ENCODE results near the gene TOP1.

Gene TOP1

GRCh38 chr20:41032271-41032670 lies 3.6 kb downstream of the TOP1 start:
- H3K4me3 ChIP-seq (ENCODE audit: low read length): no peak overlapping the region
- no peak overlapping the region for H3K27ac ChIP-seq (ENCODE audit: low read length)
- WGBS (ENCODE audit: insufficient coverage, insufficient read length): no CpG with 5 or more reads among the region's 3 CpGs
- peaks cover 2% of the 10 kb centered on the region; the same call in 1 of the 2 replicates for H3K27me3 ChIP-seq (ENCODE audit: control insufficient read depth, insufficient read depth, low read length)
- no peaks in the 10 kb centered on the region for H3K4me1 ChIP-seq (ENCODE audit: control insufficient read depth, insufficient read depth, low read length)
- DNase-seq (ENCODE audit: low read depth, low spot score): no peak
- no peaks in the 10 kb centered on the region for H3K9me3 ChIP-seq (ENCODE audit: control insufficient read depth, insufficient read depth, low read length)
- H3K36me3 ChIP-seq (ENCODE audit: control insufficient read depth, insufficient read depth, low read length): no peaks in the 10 kb centered on the region

GRCh38 chr20:41034239-41034638 lies 5.6 kb downstream of the TOP1 start:
- H3K27ac ChIP-seq (ENCODE audit: low read length): no peak overlapping the region

GRCh38 chr20:41035207-41035606 lies 6.6 kb downstream of the TOP1 start:
- no peak for DNase-seq (ENCODE audit: low read depth, low spot score)
- peaks cover 2% of the 10 kb centered on the region; the same call in 1 of the 2 replicates for H3K27me3 ChIP-seq (ENCODE audit: control insufficient read depth, insufficient read depth, low read length)
- H3K36me3 ChIP-seq (ENCODE audit: control insufficient read depth, insufficient read depth, low read length): no peaks in the 10 kb centered on the region
- H3K27ac ChIP-seq (ENCODE audit: low read length): no peak overlapping the region
- H3K4me1 ChIP-seq (ENCODE audit: control insufficient read depth, insufficient read depth, low read length): no peaks in the 10 kb centered on the region
- no peaks in the 10 kb centered on the region for H3K9me3 ChIP-seq (ENCODE audit: control insufficient read depth, insufficient read depth, low read length)
- no CpG with 5 or more reads among the region's 3 CpGs for WGBS (ENCODE audit: insufficient coverage, insufficient read length)
- no peak overlapping the region for H3K4me3 ChIP-seq (ENCODE audit: low read length)

More at GRCh38 chr20:41034239-41034638, 5.6 kb downstream of the TOP1 start:
- H3K4me1 ChIP-seq (ENCODE audit: control insufficient read depth, insufficient read depth, low read length): no peaks in the 10 kb centered on the region
- H3K36me3 ChIP-seq (ENCODE audit: control insufficient read depth, insufficient read depth, low read length): no peaks in the 10 kb centered on the region
- no peak overlapping the region for H3K4me3 ChIP-seq (ENCODE audit: low read length)
- H3K9me3 ChIP-seq (ENCODE audit: control insufficient read depth, insufficient read depth, low read length): no peaks in the 10 kb centered on the region
- peaks cover 2% of the 10 kb centered on the region; the same call in 1 of the 2 replicates for H3K27me3 ChIP-seq (ENCODE audit: control insufficient read depth, insufficient read depth, low read length)
- 100% methylated on average over 2 of the region's 3 CpGs for WGBS (ENCODE audit: insufficient coverage, insufficient read length)
- DNase-seq (ENCODE audit: low read depth, low spot score): no peak

- Histone ChIP-seq H3K4me3 (ENCODE audit: low read length) (no peak overlapping the region), H3K9me3 (ENCODE audit: control insufficient read depth, insufficient read depth, low read length) (no peaks in the 10 kb centered on the region), H3K36me3 (ENCODE audit: control insufficient read depth, insufficient read depth, low read length) (no peaks in the 10 kb centered on the region), H3K27ac (ENCODE audit: low read length) (no peak overlapping the region), H3K27me3 (ENCODE audit: control insufficient read depth, insufficient read depth, low read length) (peaks cover 2% of the 10 kb centered on the region; the same call in 1 of the 2 replicates), H3K4me1 (ENCODE audit: control insufficient read depth, insufficient read depth, low read length) (no peaks in the 10 kb centered on the region)
- WGBS (ENCODE audit: insufficient coverage, insufficient read length): no CpG with 5 or more reads among the region's 2 CpGs
- DNase-seq (ENCODE audit: low read depth, low spot score): no peak
Measured at GRCh38 chr20:41037179-41037578, 8.6 kb downstream of the TOP1 start.

- H3K9me3 ChIP-seq (ENCODE audit: control insufficient read depth, insufficient read depth, low read length): no peaks in the 10 kb centered on the region
- peaks cover 2% of the 10 kb centered on the region; the same call in 1 of the 2 replicates for H3K27me3 ChIP-seq (ENCODE audit: control insufficient read depth, insufficient read depth, low read length)
- WGBS (ENCODE audit: insufficient coverage, insufficient read length): no CpG with 5 or more reads among the region's 4 CpGs
- H3K27ac ChIP-seq (ENCODE audit: low read length): no peak overlapping the region
- H3K4me3 ChIP-seq (ENCODE audit: low read length): no peak overlapping the region
- no peaks in the 10 kb centered on the region for H3K4me1 ChIP-seq (ENCODE audit: control insufficient read depth, insufficient read depth, low read length)
- no peaks in the 10 kb centered on the region for H3K36me3 ChIP-seq (ENCODE audit: control insufficient read depth, insufficient read depth, low read length)
- no peak for DNase-seq (ENCODE audit: low read depth, low spot score)
Measured at GRCh38 chr20:41038149-41038877, 9.7 kb downstream of the TOP1 start.

- DNase-seq (ENCODE audit: low read depth, low spot score): no peak
- H3K4me1 ChIP-seq (ENCODE audit: control insufficient read depth, insufficient read depth, low read length): no peaks in the 10 kb centered on the region
- peaks cover 2% of the 10 kb centered on the region; the same call in 1 of the 2 replicates for H3K27me3 ChIP-seq (ENCODE audit: control insufficient read depth, insufficient read depth, low read length)
- no peaks in the 10 kb centered on the region for H3K36me3 ChIP-seq (ENCODE audit: control insufficient read depth, insufficient read depth, low read length)
- no peaks in the 10 kb centered on the region for H3K9me3 ChIP-seq (ENCODE audit: control insufficient read depth, insufficient read depth, low read length)
- H3K4me3 ChIP-seq (ENCODE audit: low read length): no peak overlapping the region
- H3K27ac ChIP-seq (ENCODE audit: low read length): no peak overlapping the region
- WGBS (ENCODE audit: insufficient coverage, insufficient read length): no CpG with 5 or more reads among the region's 7 CpGs
Measured at GRCh38 chr20:41038878-41039404, 10.3 kb downstream of the TOP1 start.

GRCh38 chr20:41040855-41041254 lies 12.2 kb downstream of the TOP1 start:
- no peaks in the 10 kb centered on the region for H3K9me3 ChIP-seq (ENCODE audit: control insufficient read depth, insufficient read depth, low read length)

GRCh38 chr20:41041693-41042092 lies 13.1 kb downstream of the TOP1 start:
- H3K36me3 ChIP-seq (ENCODE audit: control insufficient read depth, insufficient read depth, low read length): no peaks in the 10 kb centered on the region

More at GRCh38 chr20:41040855-41041254, 12.2 kb downstream of the TOP1 start:
- Histone ChIP-seq H3K27me3 (ENCODE audit: control insufficient read depth, insufficient read depth, low read length) (no peaks in the 10 kb centered on the region), H3K4me3 (ENCODE audit: low read length) (no peak overlapping the region), H3K36me3 (ENCODE audit: control insufficient read depth, insufficient read depth, low read length) (no peaks in the 10 kb centered on the region), H3K4me1 (ENCODE audit: control insufficient read depth, insufficient read depth, low read length) (no peaks in the 10 kb centered on the region), H3K27ac (ENCODE audit: low read length) (no peak overlapping the region)
- DNase-seq (ENCODE audit: low read depth, low spot score): no peak
- WGBS (ENCODE audit: insufficient coverage, insufficient read length): no CpG with 5 or more reads among the region's 1 CpG

GRCh38 chr20:41044409-41045062 lies 15.9 kb downstream of the TOP1 start:
- no peaks in the 10 kb centered on the region for H3K27me3 ChIP-seq (ENCODE audit: control insufficient read depth, insufficient read depth, low read length)
- WGBS (ENCODE audit: insufficient coverage, insufficient read length): no CpG with 5 or more reads among the region's 9 CpGs
- no peaks in the 10 kb centered on the region for H3K9me3 ChIP-seq (ENCODE audit: control insufficient read depth, insufficient read depth, low read length)
- H3K4me1 ChIP-seq (ENCODE audit: control insufficient read depth, insufficient read depth, low read length): peaks cover 2% of the 10 kb centered on the region; the same call in 1 of the 2 replicates
- no peak for DNase-seq (ENCODE audit: low read depth, low spot score)
- no peak overlapping the region for H3K4me3 ChIP-seq (ENCODE audit: low read length)
- no peak overlapping the region for H3K27ac ChIP-seq (ENCODE audit: low read length)
- no peaks in the 10 kb centered on the region for H3K36me3 ChIP-seq (ENCODE audit: control insufficient read depth, insufficient read depth, low read length)

More at GRCh38 chr20:41041693-41042092, 13.1 kb downstream of the TOP1 start:
- Histone ChIP-seq H3K4me3 (ENCODE audit: low read length) (no peak overlapping the region), H3K9me3 (ENCODE audit: control insufficient read depth, insufficient read depth, low read length) (no peaks in the 10 kb centered on the region), H3K4me1 (ENCODE audit: control insufficient read depth, insufficient read depth, low read length) (no peaks in the 10 kb centered on the region), H3K27me3 (ENCODE audit: control insufficient read depth, insufficient read depth, low read length) (no peaks in the 10 kb centered on the region), H3K27ac (ENCODE audit: low read length) (no peak overlapping the region)
- no CpG with 5 or more reads among the region's 4 CpGs for WGBS (ENCODE audit: insufficient coverage, insufficient read length)
- no peak for DNase-seq (ENCODE audit: low read depth, low spot score)

GRCh38 chr20:41045671-41046070 lies 17.0 kb downstream of the TOP1 start:
- Histone ChIP-seq H3K9me3 (ENCODE audit: control insufficient read depth, insufficient read depth, low read length) (no peaks in the 10 kb centered on the region), H3K4me1 (ENCODE audit: control insufficient read depth, insufficient read depth, low read length) (peaks cover 2% of the 10 kb centered on the region; the same call in 1 of the 2 replicates), H3K27ac (ENCODE audit: low read length) (no peak overlapping the region), H3K4me3 (ENCODE audit: low read length) (no peak overlapping the region), H3K27me3 (ENCODE audit: control insufficient read depth, insufficient read depth, low read length) (no peaks in the 10 kb centered on the region), H3K36me3 (ENCODE audit: control insufficient read depth, insufficient read depth, low read length) (no peaks in the 10 kb centered on the region)
- WGBS (ENCODE audit: insufficient coverage, insufficient read length): no CpG with 5 or more reads among the region's 2 CpGs
- no peak for DNase-seq (ENCODE audit: low read depth, low spot score)

Measured in iPS DF 6.9 (cell line).